GM12872 (cell line): Measurements from ENCODE around the gene PRPF40B.

Experiments
- CTCF ChIP-seq: IDR thresholded peaks from 3 replicates; pipeline ENCODE4 v1.5.1; 2011; ENCODE audit warnings: low read depth, mild to moderate bottlenecking, low read length, moderate library complexity; ENCODE audit not compliant: insufficient read depth

Gene PRPF40B

GRCh38 chr12:49658276-49658675 lies 34.9 kb downstream of the PRPF40B start:
- no peak for TF ChIP-seq CTCF

- no peak for TF ChIP-seq CTCF
Measured at GRCh38 chr12:49659753-49660152, 36.4 kb downstream of the PRPF40B start.

GRCh38 chr12:49661191-49661590 lies 37.8 kb downstream of the PRPF40B start:
- TF ChIP-seq CTCF: no peak

GRCh38 chr12:49661746-49662145 lies 38.4 kb downstream of the PRPF40B start:
- no peak for TF ChIP-seq CTCF

GRCh38 chr12:49662998-49663843 lies 39.9 kb downstream of the PRPF40B start:
- no peak for TF ChIP-seq CTCF

GRCh38 chr12:49664167-49664566 lies 40.8 kb downstream of the PRPF40B start:
- no peak for TF ChIP-seq CTCF

- TF ChIP-seq CTCF: no peak
Measured at GRCh38 chr12:49664591-49665239, 41.4 kb downstream of the PRPF40B start.
